ENCODE measurements around the gene ALG14.

DNA sequence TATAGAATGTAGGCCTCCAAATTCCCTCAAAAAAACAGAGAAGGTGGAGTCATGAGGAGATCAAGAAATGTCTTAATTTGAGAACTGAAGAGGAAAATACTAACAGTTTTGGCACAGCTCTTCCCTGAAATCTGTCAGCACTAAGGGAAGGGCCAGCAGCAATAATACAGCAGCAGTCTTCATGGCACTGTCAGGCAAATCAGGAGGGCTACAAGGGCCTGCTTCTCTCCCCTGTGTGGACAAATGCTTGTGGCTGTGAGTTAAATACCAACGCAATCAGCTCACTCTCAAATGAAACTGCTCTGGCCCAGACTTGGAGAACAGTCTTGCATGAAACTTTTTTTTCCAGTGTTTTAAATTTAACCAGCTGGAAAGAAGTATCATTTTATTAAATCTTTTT lies 125.3 kb downstream of the ALG14 start:
- TF ChIP-seq, protein P1, sequence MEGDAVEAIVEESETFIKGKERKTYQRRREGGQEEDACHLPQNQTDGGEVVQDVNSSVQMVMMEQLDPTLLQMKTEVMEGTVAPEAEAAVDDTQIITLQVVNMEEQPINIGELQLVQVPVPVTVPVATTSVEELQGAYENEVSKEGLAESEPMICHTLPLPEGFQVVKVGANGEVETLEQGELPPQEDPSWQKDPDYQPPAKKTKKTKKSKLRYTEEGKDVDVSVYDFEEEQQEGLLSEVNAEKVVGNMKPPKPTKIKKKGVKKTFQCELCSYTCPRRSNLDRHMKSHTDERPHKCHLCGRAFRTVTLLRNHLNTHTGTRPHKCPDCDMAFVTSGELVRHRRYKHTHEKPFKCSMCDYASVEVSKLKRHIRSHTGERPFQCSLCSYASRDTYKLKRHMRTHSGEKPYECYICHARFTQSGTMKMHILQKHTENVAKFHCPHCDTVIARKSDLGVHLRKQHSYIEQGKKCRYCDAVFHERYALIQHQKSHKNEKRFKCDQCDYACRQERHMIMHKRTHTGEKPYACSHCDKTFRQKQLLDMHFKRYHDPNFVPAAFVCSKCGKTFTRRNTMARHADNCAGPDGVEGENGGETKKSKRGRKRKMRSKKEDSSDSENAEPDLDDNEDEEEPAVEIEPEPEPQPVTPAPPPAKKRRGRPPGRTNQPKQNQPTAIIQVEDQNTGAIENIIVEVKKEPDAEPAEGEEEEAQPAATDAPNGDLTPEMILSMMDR (IDR thresholded peaks at IDR 0.05) = no peak
- TF ChIP-seq POLR2A (IDR thresholded peaks at IDR 0.05) = no peak

Data from esophagus squamous epithelium (tissue), 4 donors.